GM12878 (cell line): ENCODE results near the gene DNAI2. TPM values are rescaled to one million over a fixed set of nuclear protein-coding genes. Genes with fewer than 3 reads are reported as not detected.
"Not testable (repeated sequence)": the region's sequence is repeated elsewhere in the genome, so short reads cannot be mapped to it uniquely, and the experiment has no call there.

Source experiments
- ATAC-seq: fragments of 200-7000 bp; cut with Tn5 transposase; 3 replicates; pipeline ENCODE4 v1.9.1; 2020; ENCODE audit warnings: mild to moderate bottlenecking, moderate library complexity
- BruUV-seq: library from RNA; stranded (reverse); fragments of 400-500 nt; replicated peaks from 2 replicates; lab custom pipeline; 2021; lab: Mats Ljungman, UMichigan
- CTCF ChIA-PET: fragments of 300-600 bp; sonication (Branson Sonifier 250); formaldehyde crosslinking; extraction: SDS; loops from one replicate; lab custom pipeline; 2021; ENCODE audit warnings: inconsistent platforms; lab: Yijun Ruan, JAX
- POLR2A ChIA-PET: fragments of 350-600 bp; formaldehyde crosslinking; extraction: SDS; loops from one replicate; lab custom pipeline; 2021; ENCODE audit warnings: inconsistent platforms; lab: Charles Lee
- RAD21 ChIA-PET: fragments of 300-600 bp; sonication (Branson Sonifier 250); formaldehyde crosslinking; loops from one replicate; lab custom pipeline; 2023; ENCODE audit warnings: antibody characterized with exemption; ENCODE audit not compliant: unreplicated experiment; lab: Charles Lee
- SMC1A ChIA-PET: fragments of 300-600 bp; sonication (Branson Sonifier 250); formaldehyde crosslinking; loops from one replicate; lab custom pipeline; 2023; ENCODE audit not compliant: unreplicated experiment, uncharacterized antibody; lab: Charles Lee
- DNase-seq: peaks from one replicate; pipeline ENCODE4 v3.0.0-alpha.2; 2011; ENCODE audit warnings: low read depth, low spot score
- FAIRE-seq: peaks from 3 replicates; lab custom pipeline; 2011; peaks lifted over from hg19 to GRCh38; lab: Jason Lieb, UNC
- H2AFZ ChIP-seq: 2 replicates; pipeline ENCODE4 v1.6.0; 2011; ENCODE audit warnings: low read depth, low read length, control low read depth; ENCODE audit not compliant: control insufficient read depth
- H3K27ac ChIP-seq: 2 replicates; pipeline ENCODE4 v1.5.1; 2011; ENCODE audit warnings: control low read depth; ENCODE audit not compliant: control insufficient read depth, insufficient read depth
- H3K27me3 ChIP-seq, 2 experiments: replicated peaks in 1 of 2; 2 replicates each; pipeline versions ENCODE4 v1.6.0 to v1.6.1; 2011; ENCODE audit warnings: low read length in 1 of 2; ENCODE audit not compliant: control insufficient read depth in 2 of 2, insufficient read depth in 2 of 2
- H3K36me3 ChIP-seq, 2 experiments: 2 replicates each; pipeline ENCODE4 v1.5.1; 2011; ENCODE audit warnings: low read length in 1 of 2; ENCODE audit not compliant: control insufficient read depth in 2 of 2, insufficient read depth in 2 of 2
- H3K4me1 ChIP-seq: 2 replicates; pipeline ENCODE4 v1.6.1; 2011; ENCODE audit warnings: mild to moderate bottlenecking, low read length, moderate library complexity, mixed read lengths; ENCODE audit not compliant: control insufficient read depth, insufficient read depth
- H3K4me2 ChIP-seq: 2 replicates; pipeline ENCODE4 v1.6.0; 2011; ENCODE audit warnings: control low read depth; ENCODE audit not compliant: control insufficient read depth, insufficient read depth
- H3K4me3 ChIP-seq: fragments of 200-600 bp; sonication (generic); 2 replicates; pipeline ENCODE4 v1.5.1; 2016
- H3K79me2 ChIP-seq: 2 replicates; pipeline ENCODE4 v1.6.0; 2011; ENCODE audit warnings: low read length; ENCODE audit not compliant: control insufficient read depth, insufficient read depth
- H3K9ac ChIP-seq: 2 replicates; pipeline ENCODE4 v1.8.0; 2011; ENCODE audit warnings: low read length, control low read depth, mixed read lengths; ENCODE audit not compliant: control insufficient read depth, insufficient read depth
- H3K9me3 ChIP-seq: replicated peaks from 3 replicates; pipeline ENCODE4 v1.5.1; 2011; ENCODE audit warnings: mild to moderate bottlenecking, low read length; ENCODE audit not compliant: control insufficient read depth, insufficient read depth
- H4K20me1 ChIP-seq: 2 replicates; pipeline ENCODE4 v1.6.0; 2011; ENCODE audit not compliant: control insufficient read depth, insufficient read depth
- E2F4 ChIP-seq: IDR thresholded peaks from 2 replicates; pipeline ENCODE4 v1.6.1; 2012; ENCODE audit warnings: low read depth, low read length, improper control_type of control experiment
- ESRRA ChIP-seq: IDR thresholded peaks from 2 replicates; pipeline ENCODE4 v1.6.1; 2012; ENCODE audit warnings: mild to moderate bottlenecking, low read length, improper control_type of control experiment
- HSF1 ChIP-seq: fragments of 150-350 bp; IDR thresholded peaks from 2 replicates; pipeline ENCODE4 v1.6.1; 2014; ENCODE audit warnings: mild to moderate bottlenecking, low read depth, low read length
- NR2F1 ChIP-seq: fragments of 450-650 bp; conservative IDR thresholded peaks from 2 replicates; pipeline ENCODE4 v1.6.1; 2017; ENCODE audit warnings: mild to moderate bottlenecking
- RCOR1 ChIP-seq: conservative IDR thresholded peaks from 2 replicates; pipeline ENCODE4 v1.6.1; 2012; ENCODE audit warnings: low read depth, low read length, improper control_type of control experiment
- RFX5 ChIP-seq: IDR thresholded peaks from 2 replicates; pipeline ENCODE4 v1.6.1; 2011; ENCODE audit warnings: low read depth, low read length, improper control_type of control experiment
- TARDBP ChIP-seq: IDR thresholded peaks from 2 replicates; pipeline ENCODE4 v1.6.1; 2016; ENCODE audit warnings: borderline replicate concordance
- TBL1XR1 ChIP-seq: IDR thresholded peaks from 2 replicates; pipeline ENCODE4 v1.6.1; 2012; ENCODE audit warnings: low read depth, low read length, improper control_type of control experiment
- ZNF687 ChIP-seq: fragments of 450-650 bp; IDR thresholded peaks from 2 replicates; pipeline ENCODE4 v1.6.1; 2017; ENCODE audit warnings: mild to moderate bottlenecking, moderate library complexity
- WGBS: methylation state at CpG from one replicate; pipeline ENCODE4 v1.1.6; 2016; ENCODE audit warnings: low lambda C conversion rate; ENCODE audit not compliant: insufficient replicate concordance, insufficient coverage; ENCODE audit errors: missing lambda C conversion rate; 5-methylcytosine and 5-hydroxymethylcytosine counted together
- in situ Hi-C: fragments of 300-500 bp; cut with MboI; formaldehyde crosslinking; loops from 9 replicates; pipeline ENCODE4 v1.14.3; 2018; ENCODE audit warnings: mixed read lengths
- intact Hi-C: fragments of 100-400 bp; cut with micrococcal nuclease; formaldehyde crosslinking; loops from one replicate; pipeline ENCODE4 v1.14.2; 2022; ENCODE audit not compliant: unreplicated experiment
- polyA plus RNA-seq, 11 experiments: library from polyadenylated mRNA; depleted of rRNA in 4 of 11; unstranded in 6 of 11; stranded (reverse) in 5 of 11; fragments of >200 nt; fragmentation: Nextera tagmentation in 4 of 11; fragmentation: Illumina TruSeq in 1 of 11; extraction: Ambion mirVana in 4 of 11; extraction: Trizol in 1 of 11; gene quantifications; 1 replicate in 1 of 11; 2 replicates in 10 of 11; pipeline versions ENCODE4 v1.2.1 to v1.2.3, GENCODE V29; 2011 to 2016; ENCODE audit warnings: inconsistent platforms in 2 of 11, missing spikeins in 2 of 11, low read depth in 1 of 11
- total RNA-seq, 4 experiments: library from RNA; depleted of rRNA in 3 of 4; stranded (reverse); fragments of >200 nt in 3 of 4; fragmentation: Illumina TruSeq in 1 of 4; extraction: Trizol in 1 of 4; gene quantifications; 2 replicates each; pipeline versions ENCODE4 v1.2.1 to v1.2.3, GENCODE V29; 2013 to 2021

DNAI2 gene
- total and polyA plus RNA-seq, 10 of the 15 experiments (the other 5 are each of a cell fraction or from before 2014, with no cell fraction given): 0.04 to 1.8 (median 0.13) TPM

- ChIA-PET RAD21 (interaction anchor here (1.3 kb wide), 1 partner anchor 32 kb away, joined by 3 read pairs; no protein-coding TSS in a partner anchor), CTCF (interaction anchor here (1.0 to 1.5 kb wide), 2 partner anchors 18 to 67 kb away, joined by 3 read pairs; no protein-coding TSS in a partner anchor)
- BruUV-seq, POLR2A ChIA-PET, H3K9me3 ChIP-seq, intact Hi-C loops, H3K9ac ChIP-seq, SMC1A ChIA-PET, ATAC-seq, H3K4me1 ChIP-seq, H3K36me3 ChIP-seq, H3K27me3 ChIP-seq, DNase-seq, H2AFZ ChIP-seq, H3K27ac ChIP-seq, H3K79me2 ChIP-seq, H3K4me2 ChIP-seq, H3K4me3 ChIP-seq, H4K20me1 ChIP-seq, FAIRE-seq, in situ Hi-C loops: not testable (repeated sequence)
- 44% methylated on average over 4 of the region's 4 CpGs for WGBS
Measured at GRCh38 chr17:74267054-74267453, 7.0 kb upstream of the DNAI2 start.

- Histone ChIP-seq H2AFZ (no peak overlapping the region), H3K4me1 (no peaks in the 10 kb centered on the region), H3K36me3 (no peaks in the 10 kb centered on the region), H3K9me3 (no peaks in the 10 kb centered on the region; the same call in 2 of the 3 replicates), H3K4me2 (no peak overlapping the region), H3K79me2 (no peaks in the 10 kb centered on the region), H4K20me1 (no peaks in the 10 kb centered on the region), H3K9ac (no peak overlapping the region), H3K27ac (no peak overlapping the region), H3K27me3 (no peaks in the 10 kb centered on the region; a peak in 1 of 4 replicates), H3K4me3 (no peak overlapping the region)
- FAIRE-seq: no peak
- ChIA-PET RAD21 (interaction anchor here (1.3 kb wide), 1 partner anchor 32 kb away, joined by 3 read pairs; no protein-coding TSS in a partner anchor), POLR2A (no interaction called here), SMC1A (interaction anchor here (0.6 kb wide), 1 partner anchor 18 kb away, joined by 3 read pairs; no protein-coding TSS in a partner anchor), CTCF (interaction anchor here (1.5 kb wide), 1 partner anchor 68 kb away, joined by 3 read pairs; no protein-coding TSS in a partner anchor)
- in situ Hi-C loops: no loop called here
- ATAC-seq: no peak
- no peak for DNase-seq
- WGBS: 55% methylated on average over 7 of the region's 7 CpGs
- intact Hi-C loops: no loop called here
- no TSS peak for BruUV-seq
- no peak for TF ChIP-seq TBL1XR1
- TF ChIP-seq ZNF687: no peak
- no peak for TF ChIP-seq RCOR1
- no peak for TF ChIP-seq NR2F1
- TF ChIP-seq TARDBP: no peak
- no peak for TF ChIP-seq HSF1
- no peak for TF ChIP-seq RFX5
- no peak for TF ChIP-seq E2F4
- TF ChIP-seq ESRRA: no peak
Measured at GRCh38 chr17:74267579-74267978, 6.5 kb upstream of the DNAI2 start.
